HEK293T (cell line): ENCODE measurements around the gene KMT2B.

Experiments
- CTCF ChIA-PET: fragments of 350-600 bp; formaldehyde crosslinking; extraction: SDS; loops from one replicate; lab custom pipeline; 2021; ENCODE audit warnings: antibody characterized with exemption, inconsistent platforms; lab: Yijun Ruan, JAX
- POLR2A ChIA-PET: fragments of 350-600 bp; formaldehyde crosslinking; extraction: SDS; loops from one replicate; lab custom pipeline; 2020; ENCODE audit warnings: antibody characterized with exemption, inconsistent platforms; lab: Yijun Ruan, JAX
- DNase-seq: peaks from one replicate; pipeline ENCODE4 v3.0.0; 2012; ENCODE audit warnings: mixed read lengths; ENCODE audit errors: extremely low spot score
- ARNT ChIP-seq: fragments of 450-650 bp; IDR thresholded peaks from 2 replicates; pipeline ENCODE4 v1.6.1; 2017; ENCODE audit warnings: mild to moderate bottlenecking
- BHLHE40 ChIP-seq: fragments of 450-650 bp; IDR thresholded peaks from 2 replicates; pipeline ENCODE4 v1.6.1; 2016; ENCODE audit warnings: mild to moderate bottlenecking, moderate library complexity, borderline replicate concordance
- CTBP1 ChIP-seq: fragments of 450-650 bp; IDR thresholded peaks from 2 replicates; pipeline ENCODE4 v1.6.1; 2016; ENCODE audit warnings: borderline replicate concordance
- ELF4 ChIP-seq: fragments of 450-650 bp; IDR thresholded peaks from 2 replicates; pipeline ENCODE4 v1.6.1; 2017; ENCODE audit warnings: antibody characterized with exemption
- FOXA1 ChIP-seq: fragments of 450-650 bp; IDR thresholded peaks from 2 replicates; pipeline ENCODE4 v1.6.1; 2016; ENCODE audit warnings: mild to moderate bottlenecking
- FOXK2 ChIP-seq: fragments of 450-650 bp; IDR thresholded peaks from 2 replicates; pipeline ENCODE4 v1.6.1; 2016; ENCODE audit warnings: mild to moderate bottlenecking
- FOXM1 ChIP-seq: fragments of 450-650 bp; IDR thresholded peaks from 2 replicates; pipeline ENCODE4 v1.6.1; 2017; ENCODE audit warnings: mild to moderate bottlenecking, borderline replicate concordance
- HDGF ChIP-seq: fragments of 450-650 bp; IDR thresholded peaks from 2 replicates; pipeline ENCODE4 v1.6.1; 2017; ENCODE audit warnings: antibody characterized with exemption, borderline replicate concordance
- L3MBTL2 ChIP-seq: fragments of 450-650 bp; conservative IDR thresholded peaks from 2 replicates; pipeline ENCODE4 v1.6.1; 2016; ENCODE audit warnings: mild to moderate bottlenecking
- LEF1 ChIP-seq: fragments of 450-650 bp; IDR thresholded peaks from 2 replicates; pipeline ENCODE4 v1.6.1; 2017; ENCODE audit warnings: mild to moderate bottlenecking, borderline replicate concordance
- NFRKB ChIP-seq: fragments of 450-650 bp; IDR thresholded peaks from 2 replicates; pipeline ENCODE4 v1.6.1; 2016; ENCODE audit warnings: mild to moderate bottlenecking, moderate library complexity
- SP1 ChIP-seq: fragments of 450-650 bp; IDR thresholded peaks from 2 replicates; pipeline ENCODE4 v1.6.1; 2017
- SUZ12 ChIP-seq: fragments of 450-650 bp; IDR thresholded peaks from 2 replicates; pipeline ENCODE4 v1.6.1; 2016; ENCODE audit warnings: mild to moderate bottlenecking
- TARDBP ChIP-seq: fragments of 450-650 bp; IDR thresholded peaks from 2 replicates; pipeline ENCODE4 v1.6.1; 2016
- ZNF384 ChIP-seq: fragments of 450-650 bp; IDR thresholded peaks from 2 replicates; pipeline ENCODE4 v1.6.1; 2016
- TF ChIP-seq, protein P1 (sequence below): fragments of 450-650 bp; IDR thresholded peaks from 2 replicates; pipeline ENCODE4 v1.6.1; 2016

Gene KMT2B

DNA sequence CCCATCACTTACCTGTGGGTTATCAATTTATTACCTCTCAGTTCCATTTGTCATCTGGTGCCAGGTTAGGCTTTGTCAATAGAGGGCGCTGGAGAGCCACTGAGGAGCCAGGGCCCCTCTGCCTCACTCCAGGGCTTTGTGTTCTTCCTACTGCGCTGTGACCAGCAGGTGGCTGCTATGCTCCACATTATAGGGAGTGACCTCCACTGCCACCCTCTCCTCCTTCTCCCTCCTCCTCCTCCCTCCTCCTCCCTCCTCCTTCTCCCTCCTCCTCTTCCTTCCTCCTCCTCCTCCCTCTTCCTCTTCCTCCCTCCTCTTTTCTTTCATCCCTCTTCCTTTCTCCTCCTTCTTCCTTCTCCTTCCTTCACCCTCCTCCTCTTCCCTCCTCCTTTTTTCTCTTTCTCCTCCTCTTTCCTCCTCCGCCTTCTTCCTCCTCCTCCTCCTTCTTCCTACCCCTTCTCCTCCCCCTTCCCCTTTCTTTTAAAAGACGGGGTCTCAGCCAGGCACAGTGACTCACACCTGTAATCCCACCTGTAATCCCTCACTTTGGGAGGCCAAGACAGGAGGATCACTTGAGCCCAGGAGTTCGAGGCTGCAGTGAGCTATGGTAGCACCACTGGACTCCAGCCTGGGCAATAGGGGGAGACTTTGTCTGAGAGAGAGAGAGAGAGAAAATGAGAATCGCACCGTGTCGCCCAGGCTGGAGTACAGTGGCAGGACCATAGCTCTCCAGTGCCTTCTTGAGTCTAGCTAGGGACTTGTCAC is 23.8 kb upstream of the KMT2B start:
- POLR2A ChIA-PET, result interaction anchor here (0.8 to 1.7 kb wide), 2 partner anchors 50 to 51 kb away, joined by 3 to 5 read pairs; partner anchors contain the start of genes PSENEN and U2AF1L4
- DNase-seq, result peak; percentile 87
- CTCF ChIA-PET, result interaction anchor here (0.6 to 1.0 kb wide), 6 partner anchors 9 to 245 kb away, joined by 3 to 5 read pairs (median 3); partner anchors contain the start of genes ATP4A and PSENEN
- TF ChIP-seq, protein P1, sequence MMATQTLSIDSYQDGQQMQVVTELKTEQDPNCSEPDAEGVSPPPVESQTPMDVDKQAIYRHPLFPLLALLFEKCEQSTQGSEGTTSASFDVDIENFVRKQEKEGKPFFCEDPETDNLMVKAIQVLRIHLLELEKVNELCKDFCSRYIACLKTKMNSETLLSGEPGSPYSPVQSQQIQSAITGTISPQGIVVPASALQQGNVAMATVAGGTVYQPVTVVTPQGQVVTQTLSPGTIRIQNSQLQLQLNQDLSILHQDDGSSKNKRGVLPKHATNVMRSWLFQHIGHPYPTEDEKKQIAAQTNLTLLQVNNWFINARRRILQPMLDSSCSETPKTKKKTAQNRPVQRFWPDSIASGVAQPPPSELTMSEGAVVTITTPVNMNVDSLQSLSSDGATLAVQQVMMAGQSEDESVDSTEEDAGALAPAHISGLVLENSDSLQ, result peak; percentile 66
- no peak for TF ChIP-seq TARDBP

DNA sequence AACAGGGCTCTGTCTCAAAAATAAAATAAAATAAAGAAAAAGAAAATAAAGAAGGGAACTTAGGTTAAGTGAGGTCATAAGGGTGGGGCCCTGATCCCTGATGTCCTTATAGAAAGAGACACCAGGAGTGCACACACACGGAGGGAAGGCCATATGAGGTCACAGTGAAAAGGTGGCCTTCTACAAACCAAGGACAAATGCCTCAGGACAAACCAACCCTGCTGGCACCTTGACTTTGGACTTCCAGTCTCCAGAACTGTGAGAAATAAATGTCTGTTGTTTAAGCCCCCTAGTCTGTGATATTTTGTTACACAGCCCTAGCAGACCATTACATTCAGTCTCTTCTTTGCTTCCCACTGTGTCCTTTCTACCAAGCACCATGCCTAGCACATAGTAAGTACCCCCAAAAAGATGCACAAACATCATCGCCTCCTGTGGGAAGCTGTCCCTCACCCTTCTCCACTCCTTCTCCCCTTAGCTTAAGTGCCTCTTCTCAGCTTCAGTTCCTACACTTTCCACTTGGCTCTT is 21.8 kb upstream of the KMT2B start:
- ChIA-PET CTCF (no interaction called here), POLR2A (interaction anchor here (0.8 to 1.4 kb wide), 3 partner anchors 52 to 185 kb away, joined by 4 read pairs; partner anchors contain the start of gene LIN37)
- TF ChIP-seq NFRKB, result no peak
- TF ChIP-seq CTBP1, result no peak
- TF ChIP-seq L3MBTL2, result no peak
- no peak for DNase-seq

DNA sequence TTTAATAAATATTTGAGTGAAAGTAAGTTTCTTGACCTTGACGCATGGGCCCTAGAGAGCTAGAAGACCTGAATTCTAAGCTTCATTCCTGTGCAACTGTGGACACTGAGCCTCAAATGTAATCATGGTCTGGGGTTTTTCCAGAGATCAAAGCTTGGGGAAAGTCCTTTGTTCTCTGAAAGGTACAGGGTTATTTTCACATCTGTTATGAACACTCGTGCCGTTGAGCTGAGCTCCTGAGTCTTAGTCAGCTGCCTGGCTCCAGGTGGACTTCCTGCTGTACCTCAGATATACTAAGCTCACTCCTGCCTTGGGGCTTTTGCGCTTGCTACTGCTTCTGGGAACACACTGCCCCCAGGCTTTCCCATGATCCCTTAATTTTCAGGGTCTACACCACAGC is 21.0 kb upstream of the KMT2B start:
- POLR2A ChIA-PET, result interaction anchor here (1.3 to 1.4 kb wide), 2 partner anchors 51 to 186 kb away, joined by 4 read pairs; partner anchors contain the start of gene LIN37
- CTCF ChIA-PET, result interaction anchor here (0.6 kb wide), 1 partner anchor 12 kb away, joined by 4 read pairs; no protein-coding TSS in a partner anchor
- no peak for DNase-seq
- TF ChIP-seq TARDBP, result no peak

DNA sequence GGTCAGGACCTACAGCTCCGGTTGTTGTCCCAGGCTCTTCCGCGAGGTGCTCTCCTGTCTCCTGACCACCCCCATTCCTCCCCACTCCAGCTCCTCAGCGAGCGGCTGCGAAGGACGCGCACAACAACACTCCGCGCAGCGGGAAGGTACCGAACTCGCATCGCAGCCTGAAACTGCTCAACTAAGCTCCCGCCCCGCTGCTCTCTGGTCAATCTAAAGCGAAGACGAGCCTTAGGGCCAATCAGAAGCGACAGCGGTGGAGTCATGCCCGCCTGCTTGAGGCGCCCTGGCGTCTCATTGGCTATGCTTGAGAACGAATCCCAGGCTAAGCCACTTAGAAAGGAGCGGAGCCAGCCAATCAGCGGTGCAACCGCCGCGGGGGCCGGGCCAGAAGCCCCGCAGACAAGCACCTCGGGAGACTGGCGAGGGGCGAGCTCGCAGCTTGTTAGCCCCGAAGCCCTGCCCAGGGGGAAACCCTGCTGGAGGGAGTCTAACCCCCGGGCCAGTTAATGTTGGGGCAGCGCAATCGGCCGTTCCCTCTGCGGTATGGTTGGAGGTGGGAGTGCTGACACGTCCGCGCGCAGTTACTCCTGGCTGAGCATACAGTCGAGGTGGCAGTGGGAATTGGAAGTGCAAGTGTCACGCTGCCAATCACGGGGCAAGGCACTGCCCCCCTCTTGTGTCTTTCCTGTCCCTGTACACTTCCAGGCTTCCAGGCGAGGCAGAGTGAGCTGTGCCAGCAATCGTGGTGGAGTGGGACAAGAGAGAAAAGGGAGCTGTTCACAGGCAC is 15.4 kb upstream of the KMT2B start:
- ChIA-PET CTCF (interaction anchor here (0.6 to 1.4 kb wide), 4 partner anchors 8 to 118 kb away, joined by 3 to 5 read pairs (median 4); no protein-coding TSS in a partner anchor), POLR2A (interaction anchor here (0.8 to 2.4 kb wide), 9 partner anchors 9 to 59 kb away, joined by 3 to 15 read pairs (median 5); partner anchors contain the start of genes HSPB6, LIN37, PSENEN and U2AF1L4)
- DNase-seq, result peak; percentile 94
- TF ChIP-seq SP1 (no peak), ARNT (no peak), NFRKB (no peak), L3MBTL2 (peak; percentile 70), ZNF384 (0 out of 2 replicates have a peak, but pooled peaks have one; percentile 38)
- TF ChIP-seq, protein P1, result peak; percentile 100

DNA sequence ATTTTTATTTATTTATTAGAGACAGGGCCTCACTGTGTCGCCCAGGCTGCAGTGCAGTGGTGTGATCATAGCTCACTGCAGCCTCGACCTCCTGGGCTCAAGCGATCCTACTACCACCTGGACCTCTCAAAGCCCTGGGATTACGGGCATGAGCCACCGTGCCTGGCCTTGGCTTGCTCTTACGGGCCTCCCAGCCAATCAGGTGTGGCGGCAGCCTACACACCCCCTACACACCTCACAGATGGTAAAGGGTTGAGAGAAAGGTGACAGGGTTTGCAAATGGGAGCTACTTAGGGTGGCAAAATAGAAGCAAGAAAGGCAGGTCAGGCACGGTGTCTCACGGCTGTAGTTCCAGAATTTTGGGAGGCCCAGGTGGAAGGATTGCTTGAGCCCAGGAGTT is 14.5 kb upstream of the KMT2B start:
- CTCF ChIA-PET, result interaction anchor here (0.6 to 1.4 kb wide), 3 partner anchors 8 to 117 kb away, joined by 3 to 5 read pairs (median 4); no protein-coding TSS in a partner anchor
- TF ChIP-seq CTBP1, result no peak
- no peak for TF ChIP-seq L3MBTL2
- no peak for TF ChIP-seq ELF4
- TF ChIP-seq HDGF, result no peak
- no peak for TF ChIP-seq FOXM1
- no peak for TF ChIP-seq FOXA1
- no peak for TF ChIP-seq FOXK2
- TF ChIP-seq ZNF384, result no peak
- TF ChIP-seq, protein P1, result no peak
- no peak for TF ChIP-seq LEF1
- no peak for DNase-seq
- POLR2A ChIA-PET, result interaction anchor here (1.2 to 2.4 kb wide), 4 partner anchors 10 to 45 kb away, joined by 3 to 15 read pairs (median 9); partner anchors contain the start of gene LIN37

DNA sequence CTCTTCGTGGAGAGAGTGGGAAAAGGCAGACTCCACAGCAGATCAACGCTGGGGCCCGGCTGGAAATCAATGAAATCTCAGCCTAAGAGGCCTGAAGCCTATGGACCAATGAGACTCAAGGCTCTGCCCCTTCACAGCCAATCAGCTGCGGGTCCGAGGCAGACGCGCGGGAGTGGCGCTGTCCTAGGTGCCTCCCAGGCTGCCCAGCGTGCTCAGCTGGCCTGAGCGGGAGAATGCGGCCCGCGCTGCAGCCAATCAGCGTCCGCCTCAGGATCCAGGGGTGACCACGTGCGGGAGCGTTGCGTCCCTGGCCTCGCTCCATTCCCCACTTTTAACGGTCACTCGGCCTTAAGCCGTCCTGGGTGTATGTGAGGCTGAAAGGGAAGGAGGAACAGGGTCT is 13.6 kb upstream of the KMT2B start, which contains the start of gene ZBTB32:
Gene ZBTB32 (plus strand): TSS at position 341 of the 400 bp plus-strand sequence. CDS start 10,069 bp downstream, outside the sequence.
- ChIA-PET POLR2A (interaction anchor here (2.4 kb wide), 1 partner anchor 44 kb away, joined by 15 read pairs; the partner anchor contains the start of gene LIN37), CTCF (no interaction called here)
- DNase-seq, result no peak
- TF ChIP-seq SUZ12, result no peak
- TF ChIP-seq ARNT, result no peak
- TF ChIP-seq FOXM1, result no peak
- TF ChIP-seq NFRKB, result no peak
- no peak for TF ChIP-seq L3MBTL2
- TF ChIP-seq FOXK2, result no peak
- TF ChIP-seq ZNF384, result no peak
- TF ChIP-seq HDGF, result no peak
- TF ChIP-seq FOXA1, result no peak
- TF ChIP-seq TARDBP, result no peak
- TF ChIP-seq CTBP1, result no peak
- TF ChIP-seq SP1, result no peak
- no peak for TF ChIP-seq BHLHE40
- TF ChIP-seq ELF4, result no peak
- TF ChIP-seq, protein P1, result no peak
- TF ChIP-seq LEF1, result no peak
